NCI-H1105 (cell line): Measurements from ENCODE around the gene ARHGEF2.

Source experiments
- DNase-seq: peaks from one replicate; lab custom pipeline; 2025; lab: John Stamatoyannopoulos, UW

Gene ARHGEF2

DNA sequence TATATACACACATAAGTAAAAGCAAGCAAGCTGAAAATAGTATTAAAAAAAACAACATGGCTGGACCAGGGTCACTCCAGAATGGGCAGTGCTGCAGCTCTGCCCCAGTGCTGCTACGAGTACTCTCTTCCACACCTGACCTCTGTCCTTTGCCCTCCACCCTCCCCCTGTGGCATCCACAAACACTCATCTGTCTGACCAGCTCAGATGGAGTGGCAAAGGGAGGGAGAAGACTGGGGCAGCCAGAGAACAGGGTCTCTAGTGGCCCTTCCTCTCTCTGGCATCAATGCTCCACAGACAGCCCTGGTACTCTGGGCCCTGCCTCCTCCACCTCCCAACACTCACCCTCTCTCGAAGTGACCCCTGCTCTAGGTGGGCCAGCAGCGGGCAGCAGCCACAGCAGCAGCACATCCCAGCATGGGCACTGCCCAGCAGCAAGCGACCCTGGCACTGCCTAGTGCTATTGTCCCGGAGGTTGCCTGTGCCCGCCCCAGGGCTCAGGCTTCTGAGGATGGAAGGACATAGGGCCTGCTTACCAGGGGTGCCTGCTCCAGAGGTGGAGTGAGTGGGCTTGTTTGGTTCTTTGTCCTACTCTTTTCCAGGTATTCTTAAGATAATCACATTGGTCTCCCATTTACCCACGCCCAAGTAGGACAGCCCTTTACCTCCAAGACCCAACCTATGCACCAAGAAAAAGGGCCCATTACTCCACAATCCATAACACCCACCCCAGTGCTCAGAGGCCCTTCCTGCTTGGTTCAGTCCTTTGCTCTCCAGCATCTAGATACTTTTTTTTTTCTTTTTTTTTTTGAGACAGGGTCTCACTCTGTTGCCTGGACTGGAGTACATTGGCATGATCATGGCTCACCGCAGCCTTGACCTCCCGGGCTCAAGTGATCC lies 6.2 kb downstream of the ARHGEF2 start:
- no peak for DNase-seq

DNA sequence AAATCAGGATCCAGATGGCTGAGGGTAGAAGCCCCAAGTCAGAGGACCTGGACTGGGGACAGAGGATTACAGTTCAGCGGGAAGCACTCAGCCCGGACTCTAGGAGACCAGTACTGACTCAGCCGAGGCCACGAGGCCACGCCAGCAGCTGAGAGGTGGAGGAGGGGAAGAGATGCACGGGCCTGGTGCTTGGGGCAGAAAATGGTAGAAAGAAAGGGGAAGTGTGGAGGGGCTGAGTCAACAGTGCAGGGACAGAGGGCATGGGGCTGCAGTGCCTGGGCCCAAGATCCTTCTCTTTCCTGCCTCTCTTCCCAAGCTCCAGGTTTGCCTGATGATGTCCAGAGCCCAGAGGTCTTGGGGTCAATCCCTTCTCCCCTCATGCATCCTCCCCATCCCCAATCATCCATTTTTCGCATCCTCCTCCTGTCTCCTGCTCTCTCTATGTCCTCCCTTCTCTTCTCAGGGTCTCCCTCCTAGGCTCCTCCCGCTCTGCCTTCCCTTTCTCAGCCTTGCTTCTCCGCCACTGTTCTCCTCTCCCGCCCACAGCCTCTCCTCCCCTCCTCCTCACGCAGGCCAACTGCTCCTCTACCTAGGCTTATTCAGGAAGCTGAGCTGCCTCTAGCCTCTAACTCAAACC lies 7.7 kb downstream of the ARHGEF2 start:
- no peak for DNase-seq

DNA sequence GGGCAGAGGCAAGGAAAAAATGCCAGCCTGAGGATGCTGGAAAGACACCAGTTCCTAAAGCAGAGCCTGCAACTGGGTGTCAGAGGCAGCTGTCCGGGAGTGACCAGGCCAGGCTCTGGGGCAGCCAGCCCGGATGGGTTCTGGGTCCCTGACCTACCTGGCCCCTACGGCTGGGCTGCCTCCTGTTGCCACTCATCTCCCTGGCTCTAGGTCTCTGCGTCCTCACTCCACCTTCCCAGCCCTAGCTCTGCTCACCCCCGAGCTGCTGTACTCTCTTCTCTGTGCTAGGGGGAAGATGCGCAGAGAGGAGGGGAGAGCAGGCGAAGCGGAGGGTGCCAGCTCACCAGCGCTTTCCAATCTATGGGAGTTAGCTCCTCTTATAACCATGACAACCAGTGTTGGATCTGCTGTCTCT lies 9.0 kb downstream of the ARHGEF2 start:
- no peak for DNase-seq

DNA sequence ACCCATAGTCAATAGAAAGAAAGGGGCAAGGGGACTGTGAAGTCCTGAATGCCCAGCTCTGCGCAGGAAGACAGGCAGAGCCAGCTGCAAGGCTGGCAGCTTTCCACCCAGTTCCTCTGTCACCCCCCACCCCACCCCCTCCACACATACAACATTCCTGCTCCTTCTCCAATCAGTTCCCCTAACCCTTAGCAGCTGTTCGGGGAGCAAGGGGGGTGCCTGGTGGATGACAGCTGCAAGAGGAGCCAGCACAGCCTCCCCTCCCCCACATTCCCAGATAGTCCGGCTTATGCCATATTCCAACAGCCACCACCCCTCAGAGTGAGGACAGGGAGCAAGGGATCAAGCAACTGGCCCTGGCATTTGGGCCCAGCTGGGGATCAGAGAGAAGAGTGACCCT lies 9.7 kb downstream of the ARHGEF2 start:
- DNase-seq = peak; percentile 68

DNA sequence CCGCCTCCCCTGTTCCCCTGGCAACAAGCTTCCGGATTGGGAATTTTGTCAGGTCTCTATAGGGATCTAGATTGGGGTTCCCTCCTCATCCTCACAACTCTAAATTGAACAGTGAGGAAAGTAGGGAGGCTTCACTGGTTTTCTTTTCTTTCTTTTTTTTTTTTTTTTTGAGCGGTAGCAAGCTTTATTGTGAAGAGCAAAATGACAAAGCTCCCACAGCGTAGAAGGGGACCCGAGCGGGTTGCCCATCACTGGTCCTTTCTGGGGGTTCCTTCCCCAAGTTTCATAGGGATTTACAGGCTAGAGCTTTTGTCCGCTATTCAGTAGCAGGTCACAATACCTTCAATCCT lies 10.3 kb downstream of the ARHGEF2 start:
- DNase-seq = no peak

DNA sequence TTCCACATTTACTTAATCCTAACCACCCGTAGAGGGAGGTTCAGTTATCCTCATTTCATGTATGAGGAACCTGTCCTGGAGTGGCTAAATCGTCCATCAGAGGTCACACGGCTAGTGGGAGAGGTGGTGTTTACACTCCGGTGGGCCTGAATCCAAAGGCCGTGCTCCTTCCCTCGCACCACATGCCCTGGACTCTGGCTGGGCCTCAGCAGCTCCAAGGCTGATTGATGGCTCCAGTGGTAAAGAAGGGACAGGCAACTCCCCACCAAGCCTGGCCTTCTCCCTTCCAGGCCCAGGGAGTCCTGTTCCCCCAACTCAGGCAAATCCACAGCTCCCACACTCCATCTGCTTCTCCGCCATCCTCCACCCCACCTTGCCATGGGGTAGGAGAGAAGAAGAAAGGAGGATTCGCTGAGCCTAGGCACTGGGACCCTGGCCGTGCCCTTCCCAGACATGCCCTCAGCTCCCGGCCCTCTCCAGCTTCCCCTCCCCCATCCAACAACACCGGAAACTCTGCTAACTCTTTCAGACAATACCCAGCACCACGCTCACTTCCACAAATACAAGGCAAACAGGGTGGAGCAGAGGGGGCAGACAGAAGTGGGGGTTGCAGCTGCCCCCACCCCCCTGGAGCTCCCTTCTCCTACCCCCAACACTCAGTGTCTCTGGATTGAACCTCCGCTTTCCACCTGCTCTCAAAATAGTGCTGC lies 10.9 kb downstream of the ARHGEF2 start:
- no peak for DNase-seq

DNA sequence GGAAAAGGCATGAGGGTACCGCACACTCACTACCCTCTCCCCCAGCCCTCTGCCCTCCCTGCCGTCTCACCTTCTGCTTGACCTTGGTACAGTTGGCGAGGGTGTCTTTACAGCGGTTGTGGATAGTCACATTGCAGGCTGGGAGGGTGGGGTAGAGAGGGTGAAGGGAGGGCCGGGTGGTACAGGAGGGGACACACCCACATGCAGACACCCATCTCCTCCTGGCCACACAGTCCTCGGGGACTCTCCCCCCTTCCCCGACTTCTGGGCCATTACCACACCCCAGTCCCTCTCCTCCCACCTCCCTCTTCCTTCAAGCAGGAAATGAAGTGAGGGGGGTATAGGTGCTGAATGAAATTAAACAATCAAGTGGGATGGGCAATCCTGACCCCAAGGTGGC lies 11.6 kb downstream of the ARHGEF2 start:
- DNase-seq = no peak

DNA sequence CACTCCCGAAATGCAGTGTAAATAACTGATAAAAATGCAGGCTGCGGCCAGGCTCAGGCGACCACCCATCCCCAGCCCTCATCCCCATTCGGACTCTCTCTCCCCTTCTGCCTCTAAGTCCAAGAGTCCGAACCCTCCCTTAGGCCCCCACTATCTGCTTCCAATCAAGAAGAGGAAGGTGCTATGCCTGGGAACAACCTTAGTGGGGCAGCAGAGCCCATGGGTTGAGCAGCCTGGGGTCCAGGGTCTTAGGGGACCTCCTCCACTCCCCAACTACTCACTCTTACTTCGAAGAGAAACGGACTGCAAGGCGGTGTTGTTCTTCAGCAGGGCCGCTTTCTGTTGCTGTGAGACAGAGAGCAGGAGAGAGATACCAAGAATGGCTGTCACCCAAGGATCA lies 12.2 kb downstream of the ARHGEF2 start:
- DNase-seq = no peak

DNA sequence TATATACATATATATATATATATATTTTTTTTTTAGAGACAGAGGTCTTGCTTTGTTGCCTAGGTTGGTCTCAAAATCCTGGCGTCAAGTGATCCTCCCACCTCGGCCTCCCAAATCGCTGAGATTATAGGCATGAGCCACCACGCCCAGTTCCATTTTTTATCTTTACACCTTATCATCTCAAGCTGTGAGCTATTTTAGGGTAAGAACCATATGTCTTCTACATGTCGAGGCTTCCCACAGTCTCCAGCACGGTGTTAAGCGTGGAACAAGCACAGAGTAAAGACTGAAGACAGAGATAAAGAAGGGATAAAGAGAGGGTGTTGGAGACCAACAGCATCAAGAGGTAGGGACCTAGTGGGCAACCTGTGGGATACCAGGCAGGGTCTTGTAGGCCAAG lies 14.2 kb downstream of the ARHGEF2 start:
- DNase-seq = no peak

DNA sequence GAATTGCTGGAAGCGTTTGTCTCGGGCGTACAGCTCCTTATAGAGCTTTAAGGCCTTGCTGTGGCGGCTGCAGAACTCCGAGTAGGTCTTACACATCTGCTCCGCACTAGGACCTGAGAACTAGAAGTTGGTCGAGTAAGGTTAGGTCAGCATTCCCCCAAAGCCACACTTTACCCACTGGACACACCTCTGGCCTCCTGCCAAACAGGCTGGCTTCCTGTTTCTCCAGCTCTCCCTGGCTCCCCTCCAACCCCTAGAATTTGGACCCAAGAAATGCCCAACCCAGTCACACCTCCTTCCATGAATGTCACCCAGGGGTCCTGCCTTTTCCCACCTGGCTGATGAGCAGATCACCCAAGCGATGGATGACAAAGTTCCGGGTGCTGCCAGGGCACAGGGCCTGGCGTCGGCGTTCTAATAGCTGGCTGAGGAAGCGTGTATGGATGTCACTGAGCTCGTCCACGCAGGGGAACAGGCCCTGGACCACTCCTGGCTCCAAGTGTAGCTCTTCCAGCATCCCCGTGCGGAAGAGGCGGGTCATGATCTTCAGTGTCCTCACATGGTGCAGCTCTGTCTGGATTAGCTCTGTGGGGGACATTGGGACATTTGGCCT lies 15.6 kb downstream of the ARHGEF2 start:
- no peak for DNase-seq

DNA sequence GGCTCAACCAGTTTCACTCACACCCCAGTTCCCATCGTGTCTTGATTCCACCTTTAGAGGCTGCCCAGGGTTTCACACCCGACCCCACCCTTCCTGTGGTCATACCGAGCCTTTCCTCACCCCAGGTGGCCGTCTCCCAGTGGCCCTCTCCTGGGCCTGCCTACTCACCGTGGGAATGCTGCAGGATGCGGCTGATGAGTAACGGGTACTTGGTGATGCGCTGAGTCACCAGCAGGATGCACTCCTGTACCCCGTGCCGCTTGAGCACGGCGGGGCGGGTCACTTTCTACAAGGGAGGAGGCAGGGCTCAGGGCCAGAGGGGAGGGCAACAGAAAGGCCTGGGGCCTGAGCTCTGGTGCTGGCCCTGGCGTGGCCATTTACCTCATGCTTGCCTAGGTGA lies 16.4 kb downstream of the ARHGEF2 start:
- no peak for DNase-seq

DNA sequence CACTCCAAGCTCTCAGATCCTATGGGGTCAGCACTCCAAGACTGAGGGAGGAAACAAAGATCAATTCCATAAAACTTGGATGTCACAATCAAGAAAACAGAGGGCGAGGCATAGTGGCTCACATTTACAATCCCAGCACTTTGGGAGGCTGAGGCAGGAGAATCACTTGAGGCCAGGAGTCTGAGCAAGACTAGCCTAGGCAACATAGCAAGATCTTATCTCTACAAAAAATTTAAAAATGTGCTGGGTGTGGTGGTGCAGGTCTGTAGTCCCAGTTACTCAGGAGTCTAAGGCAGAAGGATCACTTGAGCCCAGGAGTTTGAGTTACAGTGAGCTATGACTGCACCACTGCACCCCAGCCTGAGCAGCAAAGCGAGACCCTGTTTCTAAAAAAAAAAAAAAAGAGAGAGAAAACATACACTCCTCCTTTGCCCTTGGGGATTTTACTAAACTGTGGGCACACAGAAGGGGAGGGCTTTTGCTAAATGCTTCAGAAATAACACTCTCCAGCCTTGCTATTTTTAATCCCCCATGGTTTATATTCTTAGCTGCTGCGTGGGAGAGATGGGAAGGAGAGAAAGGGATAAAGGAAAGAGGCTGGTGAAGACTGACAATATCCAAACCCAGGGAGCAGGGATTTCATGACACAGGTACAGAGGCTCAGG lies 18.1 kb downstream of the ARHGEF2 start:
- DNase-seq = no peak

DNA sequence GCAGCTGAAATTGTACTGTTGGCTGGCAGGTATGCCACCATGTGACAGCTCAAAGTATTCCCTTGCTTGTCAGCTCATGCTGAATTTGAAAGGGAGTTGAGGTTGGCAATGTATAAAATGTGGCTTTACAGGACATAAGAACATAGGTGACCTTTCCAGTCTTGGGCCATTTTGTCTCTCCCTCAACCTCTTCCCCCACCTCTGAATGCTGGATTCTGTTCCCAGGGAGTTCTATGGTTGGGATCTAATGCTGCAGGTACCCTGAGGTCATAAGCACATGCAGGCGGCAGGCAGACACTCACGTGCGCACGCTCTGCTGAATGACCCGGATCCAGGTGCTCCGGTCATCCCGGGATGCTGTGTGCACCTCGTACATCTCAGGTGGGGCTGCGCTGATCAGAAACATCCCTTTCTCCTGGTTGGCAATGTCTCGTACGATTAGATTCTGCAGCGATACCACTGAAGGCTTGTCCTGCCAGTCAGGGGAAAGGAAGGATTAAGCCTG lies 20.9 kb downstream of the ARHGEF2 start:
- no peak for DNase-seq

DNA sequence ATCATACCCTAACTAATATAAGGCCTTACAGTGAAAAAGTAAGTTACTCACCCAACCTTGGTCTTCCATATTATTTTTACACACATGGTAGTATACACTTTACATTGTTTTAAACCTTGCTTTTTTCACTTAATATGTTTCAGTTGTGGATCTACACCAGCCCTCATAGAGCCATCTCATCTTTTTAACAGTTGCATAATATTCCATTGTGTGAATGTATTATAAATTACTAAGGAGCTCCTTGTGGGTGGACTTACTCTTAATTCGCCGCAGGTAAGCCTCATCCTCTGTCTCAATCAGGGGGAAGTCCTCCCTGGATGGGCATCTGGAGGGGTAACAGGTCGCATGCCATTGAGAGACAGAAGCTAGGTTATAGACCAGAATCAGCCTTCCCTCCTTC lies 23.7 kb downstream of the ARHGEF2 start:
- no peak for DNase-seq

DNA sequence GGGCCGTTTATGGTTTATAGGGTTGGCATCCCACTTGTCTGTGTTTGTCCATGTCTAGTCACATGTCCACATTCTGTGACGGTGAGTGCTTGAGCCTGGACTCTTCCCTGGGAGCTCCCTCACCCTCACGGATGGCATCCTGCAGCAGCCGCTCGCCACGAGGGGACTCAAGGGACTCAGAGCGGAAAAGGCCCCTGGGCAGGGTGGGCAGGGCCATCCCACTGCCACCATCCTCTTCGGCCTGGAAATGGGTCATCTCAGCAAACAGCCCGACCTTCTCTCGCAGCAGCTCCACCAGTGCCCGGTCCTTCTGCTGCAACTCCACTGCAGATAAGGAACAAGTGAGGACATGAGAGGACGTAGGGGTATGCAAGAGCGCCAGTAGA lies 25.8 kb downstream of the ARHGEF2 start:
- no peak for DNase-seq

DNA sequence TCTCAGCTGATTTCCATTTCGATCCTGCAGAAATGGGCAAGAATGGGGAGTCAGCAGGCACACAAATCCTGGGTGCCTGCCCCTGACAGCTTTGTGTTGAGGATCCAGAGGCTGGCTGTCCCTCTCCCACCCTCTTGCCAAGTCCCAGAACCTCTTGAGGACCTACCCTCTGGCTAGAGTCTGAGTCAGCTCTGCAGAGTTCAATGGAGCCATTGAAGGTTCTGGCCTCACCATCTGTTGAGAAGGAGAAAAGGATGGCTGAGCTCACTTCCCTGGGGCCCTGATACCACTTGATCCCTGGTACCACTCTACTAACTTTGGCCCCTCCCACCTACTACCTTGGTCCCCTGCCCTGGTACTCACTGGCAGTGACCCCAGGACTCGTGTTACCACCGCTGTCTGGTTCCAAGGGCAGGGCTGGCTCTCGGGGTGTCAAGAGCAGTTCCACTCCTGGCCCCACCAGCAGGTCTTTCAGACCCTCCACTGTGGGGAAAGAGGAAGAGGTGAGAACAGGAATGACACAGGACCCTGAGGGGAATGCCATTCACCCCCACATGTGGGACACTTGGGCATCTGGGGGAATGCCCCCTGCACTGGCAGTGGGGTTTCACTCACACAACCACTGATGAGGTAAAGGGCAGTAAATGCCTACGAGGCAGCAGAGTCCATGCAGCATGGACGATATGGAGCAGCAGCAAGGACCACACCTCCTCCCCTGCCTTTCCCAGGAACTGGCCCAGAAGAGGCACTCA lies 26.4 kb downstream of the ARHGEF2 start:
- DNase-seq = no peak

DNA sequence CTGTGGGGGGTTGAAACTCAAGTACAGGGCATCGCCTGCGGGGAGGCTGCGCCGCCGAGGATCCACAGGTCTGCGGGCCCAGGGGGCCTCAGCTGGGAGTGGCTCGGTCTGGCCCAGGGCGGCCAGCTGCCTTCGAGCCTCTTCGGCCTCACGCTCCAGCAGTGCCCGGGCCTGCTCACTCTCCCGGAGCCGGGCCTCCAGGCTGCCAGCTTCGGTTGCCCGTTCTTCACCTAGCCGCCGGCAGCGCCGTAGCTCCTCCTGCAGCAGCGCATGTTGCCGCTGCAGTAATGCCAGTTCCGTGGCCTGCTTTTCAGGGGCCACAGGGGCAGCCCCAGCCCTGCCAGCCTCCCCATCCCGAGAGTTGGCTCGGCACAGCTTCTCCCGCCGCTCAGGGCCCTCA lies 27.5 kb downstream of the ARHGEF2 start:
- DNase-seq = no peak

DNA sequence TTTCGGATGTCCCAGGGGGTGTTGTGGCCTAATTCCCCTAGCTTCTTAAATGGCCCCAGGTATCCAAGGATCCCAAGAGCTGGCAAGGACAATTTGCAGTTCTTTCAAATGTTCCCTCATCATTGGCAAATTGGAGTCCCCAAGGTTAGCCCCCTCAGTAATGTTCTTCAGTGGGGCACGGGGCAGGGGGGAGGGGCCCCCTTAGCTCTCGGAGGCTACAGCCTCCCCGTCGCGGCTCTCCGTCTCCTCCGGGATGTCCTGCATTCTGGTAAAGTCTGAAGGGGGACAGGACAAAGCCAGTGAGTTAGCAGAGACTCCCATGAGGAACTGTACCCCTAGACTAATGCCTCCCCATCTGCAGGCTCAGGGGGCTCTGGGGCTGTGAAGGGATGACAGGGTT lies 30.6 kb downstream of the ARHGEF2 start:
- no peak for DNase-seq

DNA sequence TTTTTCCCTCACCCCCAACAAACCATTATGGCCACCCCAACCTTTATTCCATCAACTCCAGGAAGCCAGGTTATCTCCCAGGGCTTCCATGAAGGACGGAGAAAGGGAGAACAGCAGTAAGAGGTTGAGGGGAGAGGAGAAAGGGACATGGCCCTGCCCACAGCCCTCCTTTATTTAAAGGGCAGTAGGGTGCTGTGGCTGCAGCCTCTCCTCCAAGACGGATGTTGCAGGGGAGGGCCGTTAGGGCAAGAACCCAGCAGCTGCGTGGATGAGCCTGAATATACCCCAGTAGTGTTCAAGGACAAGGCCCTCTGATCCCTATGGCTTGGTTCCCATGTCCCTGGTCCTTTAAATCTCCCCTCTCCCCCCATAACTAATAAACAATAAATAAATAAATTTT lies 31.1 kb downstream of the ARHGEF2 start:
- no peak for DNase-seq

DNA sequence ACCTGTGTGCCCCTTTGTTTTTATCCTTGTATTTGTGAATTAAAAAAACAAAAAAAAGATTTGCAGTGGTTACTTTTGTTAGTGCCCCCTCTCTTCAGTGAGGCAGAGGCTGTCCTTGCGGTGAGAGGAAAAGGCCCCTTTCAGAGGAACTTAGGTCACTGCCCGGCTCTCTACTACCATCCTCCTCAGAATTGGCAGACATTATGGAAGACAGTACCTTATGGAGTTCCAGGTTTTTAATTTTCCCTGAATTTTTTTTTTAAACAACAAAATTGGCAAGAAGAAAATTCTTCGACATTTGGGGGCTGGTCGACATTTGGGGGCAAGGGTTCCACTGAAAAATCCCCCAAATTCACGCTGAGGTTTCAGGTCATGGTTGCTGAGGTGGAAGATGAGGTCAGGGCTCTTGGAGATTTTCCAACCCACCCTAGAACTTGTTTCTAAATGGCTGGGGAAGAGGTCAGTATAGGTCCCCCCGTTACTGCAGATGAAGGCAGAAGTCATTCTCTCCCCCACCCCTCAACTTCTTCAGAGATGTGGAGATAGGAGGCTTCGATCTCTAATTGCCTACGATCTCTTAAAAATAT lies 31.6 kb downstream of the ARHGEF2 start:
- no peak for DNase-seq

DNA sequence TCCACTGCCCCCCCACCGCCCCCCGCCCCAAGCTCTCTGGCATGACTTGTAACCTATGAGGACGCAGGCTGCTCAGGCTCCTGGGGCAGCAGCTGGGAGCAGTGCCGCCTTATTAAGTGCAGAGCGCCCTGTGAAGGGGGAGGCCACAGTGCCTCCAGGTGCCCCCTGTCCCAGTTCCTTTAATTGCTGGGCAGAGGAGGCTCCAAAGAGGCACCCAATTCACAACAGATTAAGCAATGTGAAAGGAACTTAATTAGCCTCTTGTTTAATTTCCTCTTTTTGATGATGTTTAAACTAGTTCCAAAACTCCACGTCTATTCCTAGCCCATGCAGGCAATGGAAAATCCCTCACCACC lies 33.9 kb downstream of the ARHGEF2 start:
- DNase-seq = no peak
